SK-N-MC (cell line): ENCODE results near the gene GAGE12F.
"Not testable (repeated sequence)": the region's sequence is repeated elsewhere in the genome, so short reads cannot be mapped to it uniquely, and the experiment has no call there.

Experiments
- EZH2 ChIP-seq: fragments of 200-600 bp; sonication (generic); IDR thresholded peaks from one replicate; pipeline ENCODE4 v1.6.1; 2017; ENCODE audit warnings: antibody characterized with exemption
- POLR2AphosphoS5 ChIP-seq: IDR thresholded peaks from 2 replicates; pipeline ENCODE4 v1.6.1; 2012; ENCODE audit warnings: mild to moderate bottlenecking, low read depth, low read length, borderline replicate concordance

GRCh38 chrX:49560542-49560941 is at the start of gene GAGE12F:
- TF ChIP-seq POLR2AphosphoS5, EZH2: not testable (repeated sequence)
